NCI-H2196 (cell line): ENCODE results near the gene TET2.

Experiments
- DNase-seq: peaks from one replicate; lab custom pipeline; 2025; ENCODE audit not compliant: unreplicated experiment; lab: John Stamatoyannopoulos, UW

TET2 gene

DNA sequence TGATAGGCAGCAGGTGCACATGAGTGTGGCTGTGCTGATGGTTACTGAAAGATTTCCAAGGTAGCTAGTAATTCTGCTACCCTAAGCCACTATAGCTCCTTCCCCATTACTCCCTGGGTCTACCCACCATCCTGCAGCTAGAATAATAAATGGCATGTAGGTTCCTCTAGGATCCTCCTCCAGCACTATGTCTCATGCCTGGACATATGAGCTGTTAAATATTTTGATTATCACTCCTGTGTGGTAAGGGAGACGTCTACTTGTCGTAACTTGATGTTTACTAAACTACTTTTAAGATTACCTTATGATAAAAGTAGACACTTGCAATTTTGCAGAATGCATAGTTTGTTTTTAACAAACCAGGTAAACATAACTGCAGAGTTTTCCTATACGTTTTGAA lies 35.5 kb downstream of the TET2 start:
- DNase-seq = no peak

- no peak for DNase-seq
These were observed 37.8 kb downstream of the TET2 start for GRCh38 chr4:105184316-105184980.

- DNase-seq = no peak
These were observed 40.1 kb downstream of the TET2 start for GRCh38 chr4:105186701-105187161.

DNA sequence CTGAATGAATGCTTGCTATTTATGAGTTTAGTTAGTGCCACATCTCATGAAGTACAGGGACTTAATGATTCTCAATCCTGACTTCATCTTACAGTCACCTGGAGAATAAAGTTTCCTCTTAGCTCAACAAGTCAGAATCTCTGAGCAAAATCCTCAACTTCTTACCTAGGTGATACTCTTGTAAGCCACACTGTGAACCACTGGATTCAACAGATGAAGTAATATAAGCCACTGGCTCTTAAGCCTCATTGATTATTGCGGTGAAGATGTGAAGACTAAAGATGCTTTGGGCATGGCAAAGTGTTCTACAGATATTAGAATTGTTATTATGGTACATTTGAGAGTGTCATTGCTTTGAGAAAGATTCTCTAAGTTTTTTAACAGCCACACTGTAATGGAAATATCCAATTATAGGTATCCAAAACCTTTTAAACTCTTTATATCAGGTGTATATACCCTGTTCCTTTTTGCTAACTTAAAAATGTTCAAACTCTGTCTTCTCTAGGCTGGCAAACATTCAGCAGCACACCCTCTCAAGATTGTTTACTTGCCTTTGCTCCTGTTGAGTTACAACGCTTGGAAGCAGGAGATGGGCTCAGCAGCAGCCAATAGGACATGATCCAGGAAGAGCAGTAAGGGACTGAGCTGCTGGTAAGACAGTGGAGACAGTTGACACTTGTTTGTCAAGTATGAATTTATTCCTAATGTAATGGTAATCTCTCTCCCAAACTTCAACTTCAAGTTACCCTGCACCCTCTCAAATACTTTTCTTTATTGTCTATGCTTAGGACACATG lies 43.4 kb downstream of the TET2 start:
- no peak for DNase-seq

GRCh38 chr4:105191621-105192210 lies 45.0 kb downstream of the TET2 start:
- DNase-seq = no peak

- DNase-seq = no peak
These were observed 45.8 kb downstream of the TET2 start for GRCh38 chr4:105192474-105192873.

DNA sequence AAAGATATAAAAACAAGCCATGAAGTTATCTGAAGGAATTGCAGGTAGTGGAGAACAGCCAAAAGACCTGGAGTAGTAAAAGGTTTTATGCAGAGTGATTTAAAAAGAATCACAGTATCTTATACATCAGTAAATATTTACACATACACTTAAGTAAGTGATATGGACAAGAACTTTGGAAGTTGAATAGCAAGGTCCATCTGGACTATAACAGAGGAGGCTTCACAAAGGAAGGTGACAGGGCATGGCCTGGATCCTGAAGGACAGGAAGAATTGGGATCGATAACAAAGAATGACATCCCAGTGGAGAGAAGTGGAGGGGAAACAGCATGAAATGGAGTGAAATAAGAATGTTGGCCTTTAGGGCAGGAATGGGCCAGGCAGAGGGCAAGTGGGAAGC lies 46.2 kb downstream of the TET2 start:
- DNase-seq = no peak

GRCh38 chr4:105193536-105193935 lies 46.9 kb downstream of the TET2 start:
- no peak for DNase-seq

DNA sequence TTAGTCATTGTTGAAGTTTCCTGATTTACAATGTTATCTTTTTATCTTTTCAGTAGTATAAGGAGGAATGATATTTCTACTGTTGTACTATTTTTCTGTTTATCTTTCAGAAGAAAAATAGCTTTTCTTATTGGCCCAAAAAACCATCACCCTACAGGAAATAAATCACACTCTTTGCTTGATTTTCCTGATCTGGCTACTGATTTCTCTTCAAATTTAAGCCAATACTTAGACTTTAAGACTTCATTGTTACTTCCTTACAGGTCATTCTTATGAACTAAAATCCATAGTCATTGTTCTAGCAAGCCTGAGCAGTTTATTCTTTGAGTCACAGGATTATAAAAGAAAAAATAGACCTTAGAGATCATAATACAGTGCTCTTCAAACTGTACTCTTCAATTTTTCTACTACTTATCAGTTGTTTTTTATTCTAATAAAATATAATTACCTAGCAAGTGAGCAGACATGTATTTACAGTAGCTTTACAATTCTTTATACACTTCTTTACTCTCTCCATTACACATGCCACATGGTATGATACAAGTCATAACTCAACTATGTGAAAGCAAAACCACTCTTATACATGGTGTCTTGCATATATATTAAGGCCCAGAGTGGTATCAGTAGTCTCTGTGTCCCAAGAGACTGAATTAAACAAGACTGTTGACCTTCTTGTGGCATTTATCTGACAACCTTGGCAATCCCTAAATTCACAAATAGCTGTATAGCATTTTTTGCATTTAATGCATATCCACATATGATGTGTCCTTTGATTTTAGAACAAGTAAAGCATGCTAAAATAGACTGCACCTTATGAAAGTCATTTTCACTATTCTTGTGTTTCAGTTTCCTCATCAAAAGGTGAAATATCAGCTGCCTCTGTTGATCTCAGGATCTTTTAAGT lies 47.9 kb downstream of the TET2 start:
- no peak for DNase-seq

GRCh38 chr4:105196523-105197145 lies 50.0 kb downstream of the TET2 start:
- no peak for DNase-seq

GRCh38 chr4:105197777-105198176 lies 51.1 kb downstream of the TET2 start:
- no peak for DNase-seq

DNA sequence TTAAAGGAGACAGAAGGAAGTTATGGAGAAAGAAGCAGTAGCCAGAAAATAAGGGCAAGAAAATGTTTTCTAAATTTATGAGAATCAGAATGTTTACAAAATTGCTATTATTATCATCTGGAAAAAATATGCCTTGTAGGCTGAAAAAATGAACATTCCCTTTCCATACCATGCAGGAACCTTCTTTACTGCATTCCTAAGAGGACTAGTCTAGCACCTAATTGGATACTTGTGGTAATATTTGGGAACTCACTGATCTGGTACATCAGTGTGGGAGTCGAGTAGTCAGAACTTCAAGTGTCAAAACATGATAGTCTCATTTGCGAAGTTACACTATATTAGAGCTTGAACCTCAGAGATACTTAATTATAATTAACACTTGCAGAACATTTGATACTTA lies 51.9 kb downstream of the TET2 start:
- DNase-seq = no peak

DNA sequence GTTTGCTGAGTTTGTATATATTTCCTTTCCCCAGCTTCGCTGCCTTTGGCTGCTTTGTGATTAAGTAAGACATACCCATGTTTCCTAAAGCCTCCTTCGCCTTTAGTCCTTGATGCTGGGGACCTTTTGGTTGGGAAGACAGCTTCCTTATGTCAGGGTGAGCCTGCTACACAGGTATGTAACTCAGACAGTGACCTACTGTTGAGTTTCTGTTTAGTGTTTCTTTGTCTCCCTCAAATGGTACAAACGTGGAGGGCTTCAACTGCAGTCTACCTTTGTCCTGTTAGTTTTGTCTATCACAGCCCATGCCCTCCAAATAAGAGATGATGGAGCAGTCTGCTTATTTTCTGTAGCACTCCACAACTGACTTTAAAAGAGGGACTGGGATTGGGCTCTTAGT lies 59.5 kb downstream of the TET2 start:
- no peak for DNase-seq

- no peak for DNase-seq
These were observed 60.7 kb downstream of the TET2 start for GRCh38 chr4:105207386-105207785.

GRCh38 chr4:105208561-105208960 lies 61.9 kb downstream of the TET2 start:
- no peak for DNase-seq

GRCh38 chr4:105210916-105211315 lies 64.2 kb downstream of the TET2 start:
- no peak for DNase-seq

- DNase-seq = no peak
These were observed 69.1 kb downstream of the TET2 start for GRCh38 chr4:105215609-105216313.

- DNase-seq = no peak
These were observed 78.8 kb downstream of the TET2 start for GRCh38 chr4:105225500-105225899.

- DNase-seq = no peak
These were observed 80.4 kb downstream of the TET2 start for GRCh38 chr4:105227054-105227453.

- no peak for DNase-seq
These were observed 83.6 kb downstream of the TET2 start for GRCh38 chr4:105230287-105230686.
